Dendritic cell treated with granulocyte-macrophage colony-stimulating factor and Interleukin-4, amounts not matched to agents 40 ng/mL and 50 ng/mL, for 4 days (primary cell): ENCODE results near the gene CLCNKB.

ENCODE experiments used
- H3K27ac Mint-ChIP-seq: one replicate; pipeline ENCODE4 v1.8.0; 2022; ENCODE audit warnings: mild to moderate bottlenecking, mixed read lengths
- H3K27me3 Mint-ChIP-seq: one replicate; pipeline ENCODE4 v1.8.0; 2022; ENCODE audit warnings: mild to moderate bottlenecking, mixed read lengths
- H3K36me3 Mint-ChIP-seq: one replicate; pipeline ENCODE4 v1.8.0; 2022; ENCODE audit warnings: low read depth, mixed read lengths
- H3K4me1 Mint-ChIP-seq: one replicate; pipeline ENCODE4 v1.8.0; 2022; ENCODE audit warnings: low read depth, mixed read lengths
- H3K4me3 Mint-ChIP-seq: one replicate; pipeline ENCODE4 v1.8.0; 2022; ENCODE audit warnings: mild to moderate bottlenecking, moderate library complexity, mixed read lengths
- H3K9me3 Mint-ChIP-seq: one replicate; pipeline ENCODE4 v1.8.0; 2022; ENCODE audit warnings: mixed read lengths
- intact Hi-C: fragments of 100-400 bp; cut with micrococcal nuclease; formaldehyde crosslinking; loops from one replicate; pipeline ENCODE4 v1.15.0; 2022

Gene CLCNKB

DNA sequence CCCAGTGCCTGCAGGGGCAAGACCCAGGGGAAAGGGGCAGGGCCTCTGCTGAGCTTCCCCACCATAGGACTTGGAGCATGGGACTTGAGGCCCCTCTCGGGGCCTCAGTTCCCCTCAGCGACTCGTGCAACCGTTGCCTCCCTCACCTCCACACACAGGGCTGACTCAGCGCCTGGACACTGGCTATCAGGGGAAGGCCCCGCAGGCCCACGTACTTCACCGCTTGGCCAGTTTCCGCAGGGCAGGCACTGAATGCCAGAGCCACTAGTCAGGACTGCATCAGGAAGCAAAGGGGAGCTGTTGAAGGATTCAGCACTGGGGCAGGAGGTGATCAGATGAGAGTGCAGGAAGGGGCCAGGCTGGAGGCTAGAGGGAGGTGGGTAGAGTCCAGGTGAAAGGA is 45.4 kb downstream of the CLCNKB start:
- Mint-ChIP-seq H3K36me3 (no peaks in the 10 kb centered on the region), H3K9me3 (no peaks in the 10 kb centered on the region), H3K4me3 (no peak overlapping the region), H3K27me3 (peaks cover 8% of the 10 kb centered on the region), H3K27ac (no peak overlapping the region), H3K4me1 (peaks cover 7% of the 10 kb centered on the region)
- intact Hi-C loops: no loop called here

DNA sequence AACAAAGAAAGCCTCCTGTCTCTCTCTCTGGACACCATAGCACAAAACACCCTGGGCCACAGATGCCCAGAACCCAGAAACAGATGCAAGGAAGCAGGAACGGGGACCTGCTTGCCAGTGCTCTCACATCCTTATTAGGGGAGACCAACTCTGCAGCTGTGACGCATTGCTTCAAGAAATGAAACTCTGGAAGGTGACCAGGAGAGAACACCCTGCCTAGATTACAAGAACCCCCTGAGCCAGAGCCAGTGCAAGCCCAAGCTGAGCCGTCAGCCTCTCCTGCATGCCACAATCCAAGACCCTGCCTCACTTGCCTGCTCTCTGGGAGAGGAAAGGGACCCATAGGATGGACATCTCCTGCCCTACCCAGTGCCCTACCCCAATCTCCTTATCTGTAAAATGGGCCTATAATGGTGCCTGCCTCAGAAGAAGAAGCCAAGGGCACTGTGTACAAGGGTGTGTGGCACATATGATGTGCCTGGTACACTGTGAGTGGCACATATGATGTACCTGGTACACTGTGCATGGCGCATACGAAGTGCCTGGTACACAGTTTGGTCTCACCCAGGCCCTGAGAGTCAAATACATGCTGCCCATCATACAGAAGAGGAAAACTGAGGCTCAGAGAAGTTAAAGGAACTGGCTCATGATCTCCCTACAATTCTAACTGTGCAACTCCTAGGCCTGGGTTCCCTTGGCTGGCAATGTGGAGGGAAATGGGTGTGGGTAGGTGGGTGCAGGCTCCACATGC is 46.7 kb downstream of the CLCNKB start:
- Mint-ChIP-seq H3K36me3 (no peaks in the 10 kb centered on the region), H3K4me3 (no peak overlapping the region), H3K27ac (no peak overlapping the region), H3K9me3 (no peaks in the 10 kb centered on the region), H3K4me1 (peaks cover 5% of the 10 kb centered on the region), H3K27me3 (peaks cover 8% of the 10 kb centered on the region)
- intact Hi-C loops: no loop called here

DNA sequence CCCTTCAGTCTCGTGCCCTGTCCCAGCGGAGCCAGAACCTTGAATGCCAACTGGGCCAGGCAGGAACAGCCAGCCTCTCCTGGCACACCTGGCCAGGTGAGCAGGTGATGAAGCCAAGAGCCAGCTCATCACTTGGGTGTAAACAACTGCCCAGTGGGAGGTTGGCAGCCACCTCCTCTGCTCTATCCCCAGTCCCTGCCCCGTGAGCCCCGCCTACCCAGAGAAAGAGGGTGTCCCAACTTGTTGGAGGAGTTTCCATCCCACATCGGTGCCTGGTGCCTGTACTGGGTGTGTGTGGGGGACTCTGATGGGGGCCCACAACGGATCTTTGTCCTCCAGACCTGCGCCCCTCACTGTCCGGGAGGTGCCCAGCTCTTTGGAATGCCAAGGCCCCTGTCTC is 47.7 kb downstream of the CLCNKB start:
- H3K36me3 Mint-ChIP-seq: no peaks in the 10 kb centered on the region
- H3K27ac Mint-ChIP-seq: no peak overlapping the region
- H3K4me1 Mint-ChIP-seq: no peaks in the 10 kb centered on the region
- intact Hi-C loops: no loop called here
- no peak overlapping the region for H3K4me3 Mint-ChIP-seq
- peaks cover 15% of the 10 kb centered on the region for H3K27me3 Mint-ChIP-seq
- H3K9me3 Mint-ChIP-seq: no peaks in the 10 kb centered on the region

- Mint-ChIP-seq H3K27ac (no peak overlapping the region), H3K36me3 (no peaks in the 10 kb centered on the region), H3K27me3 (peaks cover 21% of the 10 kb centered on the region), H3K4me1 (no peaks in the 10 kb centered on the region), H3K4me3 (no peak overlapping the region), H3K9me3 (no peaks in the 10 kb centered on the region)
- intact Hi-C loops: no loop called here
Measured at GRCh38 chr1:16092097-16092922, 48.7 kb downstream of the CLCNKB start.

GRCh38 chr1:16092923-16093511 is 49.4 kb downstream of the CLCNKB start:
- Mint-ChIP-seq H3K36me3 (no peaks in the 10 kb centered on the region), H3K27ac (no peak overlapping the region), H3K9me3 (no peaks in the 10 kb centered on the region), H3K4me1 (no peaks in the 10 kb centered on the region), H3K27me3 (peaks cover 21% of the 10 kb centered on the region), H3K4me3 (no peak overlapping the region)
- intact Hi-C loops: no loop called here

DNA sequence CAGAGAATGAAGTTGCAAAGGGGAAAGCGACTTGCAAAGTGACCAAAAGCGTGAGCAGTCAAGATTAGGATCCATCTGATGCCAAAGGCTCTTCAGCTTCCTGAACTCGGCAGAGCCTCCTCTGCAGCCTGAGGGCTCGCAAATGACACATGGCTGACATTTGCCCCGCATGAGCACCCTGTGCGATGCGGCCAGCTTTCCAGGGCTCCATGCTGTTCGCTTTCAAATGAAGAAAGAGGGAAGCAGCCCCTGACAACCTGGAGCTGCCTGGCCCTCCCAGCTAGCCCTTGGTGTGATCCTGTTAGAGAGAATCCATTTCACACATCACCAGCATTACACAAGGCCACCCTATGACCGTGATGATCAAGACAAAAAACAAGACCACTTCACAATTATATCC is 50.0 kb downstream of the CLCNKB start:
- Mint-ChIP-seq H3K4me1 (no peaks in the 10 kb centered on the region), H3K36me3 (no peaks in the 10 kb centered on the region), H3K9me3 (no peaks in the 10 kb centered on the region), H3K27ac (no peak overlapping the region), H3K4me3 (no peak overlapping the region), H3K27me3 (peaks cover 21% of the 10 kb centered on the region)
- intact Hi-C loops: no loop called here

- no peaks in the 10 kb centered on the region for H3K9me3 Mint-ChIP-seq
- H3K4me3 Mint-ChIP-seq: no peak overlapping the region
- peaks cover 20% of the 10 kb centered on the region for H3K27me3 Mint-ChIP-seq
- no peaks in the 10 kb centered on the region for H3K36me3 Mint-ChIP-seq
- intact Hi-C loops: no loop called here
- H3K4me1 Mint-ChIP-seq: no peaks in the 10 kb centered on the region
- H3K27ac Mint-ChIP-seq: no peak overlapping the region
Measured at GRCh38 chr1:16094453-16095158, 51.0 kb downstream of the CLCNKB start.

DNA sequence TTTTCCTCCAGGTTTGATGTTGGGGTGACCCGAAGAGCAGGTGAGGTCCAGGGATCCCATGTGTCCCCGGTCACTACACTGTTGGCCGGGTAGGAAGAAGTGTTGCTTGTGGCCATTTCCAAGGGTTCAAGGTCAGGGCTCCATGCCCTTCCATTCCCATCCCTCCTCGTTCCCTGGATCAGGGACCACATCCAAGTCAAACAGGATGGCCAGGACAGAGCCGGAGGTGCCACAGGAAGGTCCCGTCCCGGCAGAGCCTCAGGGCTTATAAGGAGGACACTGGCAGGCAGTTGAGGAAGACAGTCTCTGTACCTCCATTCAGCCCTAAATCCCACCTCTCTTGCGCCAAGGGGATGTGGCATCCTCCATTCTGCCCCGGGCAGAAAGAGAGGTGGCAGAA is 51.9 kb downstream of the CLCNKB start:
- H3K9me3 Mint-ChIP-seq: no peaks in the 10 kb centered on the region
- H3K27ac Mint-ChIP-seq: no peak overlapping the region
- intact Hi-C loops: no loop called here
- H3K4me3 Mint-ChIP-seq: no peak overlapping the region
- no peaks in the 10 kb centered on the region for H3K36me3 Mint-ChIP-seq
- H3K4me1 Mint-ChIP-seq: no peaks in the 10 kb centered on the region
- peaks cover 20% of the 10 kb centered on the region for H3K27me3 Mint-ChIP-seq

DNA sequence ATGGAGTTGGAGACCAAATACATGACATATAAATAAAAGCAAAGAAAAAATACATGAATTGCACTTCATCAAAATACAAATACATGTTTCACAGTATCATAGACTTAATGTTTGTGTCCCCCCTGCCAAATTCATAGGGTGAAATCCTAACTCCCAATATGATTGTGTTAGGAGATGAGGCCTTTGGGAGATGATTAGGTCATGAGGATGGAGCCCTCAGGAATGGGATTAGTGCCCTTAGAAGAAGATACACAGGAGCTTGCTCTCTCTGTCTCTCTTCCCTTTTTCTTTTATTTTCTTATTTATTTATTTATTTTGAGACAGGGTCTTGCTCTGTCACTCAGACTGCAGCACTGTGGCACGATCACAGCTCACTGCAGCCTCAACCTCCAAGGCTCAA is 55.8 kb downstream of the CLCNKB start:
- no peaks in the 10 kb centered on the region for H3K9me3 Mint-ChIP-seq
- no peak overlapping the region for H3K4me3 Mint-ChIP-seq

DNA sequence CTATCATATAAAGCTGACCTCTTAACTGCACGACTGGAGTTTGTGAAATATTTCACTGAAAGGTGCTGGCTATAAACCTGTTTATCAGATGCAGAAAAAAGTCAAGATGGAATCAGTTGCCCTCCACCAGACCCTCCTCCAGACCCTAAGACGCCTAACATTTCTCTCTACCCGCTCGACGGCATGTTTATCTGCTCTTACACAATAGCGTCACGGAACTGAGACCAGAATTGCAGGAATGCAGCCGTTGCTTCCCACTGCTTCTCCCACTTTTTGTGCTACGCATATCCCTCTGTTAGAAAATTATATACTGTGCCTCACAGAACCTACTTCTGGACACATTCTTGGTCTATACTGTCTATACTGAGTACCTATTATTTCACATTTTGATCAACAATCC is 58.0 kb downstream of the CLCNKB start:
- H3K36me3 Mint-ChIP-seq: no peaks in the 10 kb centered on the region
- H3K4me3 Mint-ChIP-seq: no peak overlapping the region
- no peak overlapping the region for H3K27ac Mint-ChIP-seq
- H3K4me1 Mint-ChIP-seq: no peaks in the 10 kb centered on the region
- intact Hi-C loops: no loop called here
- peaks cover 25% of the 10 kb centered on the region for H3K27me3 Mint-ChIP-seq
- no peaks in the 10 kb centered on the region for H3K9me3 Mint-ChIP-seq

More for the DNA sequence above, 55.8 kb downstream of the CLCNKB start:
- H3K4me1 Mint-ChIP-seq: no peaks in the 10 kb centered on the region
- H3K36me3 Mint-ChIP-seq: no peaks in the 10 kb centered on the region
- peaks cover 32% of the 10 kb centered on the region for H3K27me3 Mint-ChIP-seq
- H3K27ac Mint-ChIP-seq: no peak overlapping the region
- intact Hi-C loops: no loop called here
